HG02571 (cell line): Measurements from ENCODE around the gene CASP4.
A peak's percentile ranks its signal among the peaks of the same experiment; 100 is the strongest.
"Not testable (repeated sequence)": the region's sequence is repeated elsewhere in the genome, so short reads cannot be mapped to it uniquely, and the experiment has no call there.

Experiments
- ATAC-seq: cut with Tn5 transposase; IDR thresholded peaks from one replicate; pipeline ENCODE4 v1.9.1; 2021; ENCODE audit warnings: mild to moderate bottlenecking, moderate library complexity; ENCODE audit not compliant: unreplicated experiment

Gene CASP4

GRCh38 chr11:104957280-104957679 is 11.1 kb downstream of the CASP4 start:
- ATAC-seq = no peak

GRCh38 chr11:104956528-104956927 is 11.8 kb downstream of the CASP4 start:
- ATAC-seq = no peak

GRCh38 chr11:104946907-104947306 is 21.5 kb downstream of the CASP4 start:
- ATAC-seq = peak; percentile 80

- ATAC-seq = no peak
Observed at GRCh38 chr11:104944076-104944475, 24.3 kb downstream of the CASP4 start.

GRCh38 chr11:104943561-104943960 is 24.8 kb downstream of the CASP4 start:
- ATAC-seq = no peak

- ATAC-seq = no peak
Observed at GRCh38 chr11:104934594-104934993, 33.8 kb downstream of the CASP4 start.

GRCh38 chr11:104934073-104934472 is 34.3 kb downstream of the CASP4 start:
- not testable (repeated sequence) for ATAC-seq

GRCh38 chr11:104928811-104929210 is 39.6 kb downstream of the CASP4 start:
- ATAC-seq = no peak

- no peak for ATAC-seq
Observed at GRCh38 chr11:104926771-104927611, 41.4 kb downstream of the CASP4 start.

GRCh38 chr11:104925850-104926249 is 42.5 kb downstream of the CASP4 start:
- ATAC-seq = no peak

- peak; percentile 66 for ATAC-seq
Observed at GRCh38 chr11:104918113-104918824, 50.1 kb downstream of the CASP4 start.

GRCh38 chr11:104917271-104918112 is 50.9 kb downstream of the CASP4 start:
- ATAC-seq = peak; percentile 38

- ATAC-seq = no peak
Observed at GRCh38 chr11:104916442-104916841, 51.9 kb downstream of the CASP4 start.

GRCh38 chr11:104912102-104912501 is 56.3 kb downstream of the CASP4 start:
- ATAC-seq = no peak

GRCh38 chr11:104908186-104908531 is 60.2 kb downstream of the CASP4 start:
- ATAC-seq = no peak

- ATAC-seq = peak; percentile 59
Observed at GRCh38 chr11:104907521-104908185, 60.7 kb downstream of the CASP4 start.

GRCh38 chr11:104905271-104905670 is 63.1 kb downstream of the CASP4 start:
- ATAC-seq = no peak

GRCh38 chr11:104899226-104899625 is 69.1 kb downstream of the CASP4 start:
- no peak for ATAC-seq

GRCh38 chr11:104898685-104899013 is 69.7 kb downstream of the CASP4 start:
- no peak for ATAC-seq

GRCh38 chr11:104897891-104898684 is 70.3 kb downstream of the CASP4 start, which contains the start of gene CASP12:
Gene CASP12, minus strand, starts transcription at chr11:104898460.
- no peak for ATAC-seq
